ENCODE measurements around the gene ASPDH.

GRCh38 chr19:50547385-50548190, 33.9 kb upstream of the ASPDH start:
- TF ChIP-seq EZH2 (IDR thresholded peaks at IDR 0.05; ENCODE audit: borderline replicate concordance, insufficient read depth, low read depth, low read length, poor library complexity, severe bottlenecking) (no peak), CTCF (IDR thresholded peaks at IDR 0.05) (no peak)
